Stomach smooth muscle (tissue), 2 donors: ENCODE measurements around the gene RALGAPA2.

ENCODE experiments used
- H3K27ac ChIP-seq: one replicate; pipeline ENCODE4 v1.7.0; 2013; ENCODE audit warnings: mild to moderate bottlenecking, low read length, inconsistent platforms
- H3K27me3 ChIP-seq, 2 donors: one replicate each; pipeline ENCODE4 v1.7.0; 2013; ENCODE audit warnings: low read length in 2 of 2; ENCODE audit not compliant: insufficient read depth in 2 of 2, control insufficient read depth in 1 of 2
- H3K36me3 ChIP-seq, 2 donors: one replicate each; pipeline ENCODE4 v1.7.0; 2013; ENCODE audit warnings: low read length in 2 of 2; ENCODE audit not compliant: control insufficient read depth in 2 of 2, insufficient read depth in 2 of 2
- H3K4me1 ChIP-seq: one replicate; pipeline ENCODE4 v1.7.0; 2013; ENCODE audit warnings: low read length; ENCODE audit not compliant: control insufficient read depth, insufficient read depth
- H3K4me3 ChIP-seq, 2 donors: one replicate each; pipeline ENCODE4 v1.7.0; 2013; ENCODE audit warnings: low read length in 2 of 2
- H3K9ac ChIP-seq, 2 donors: one replicate each; pipeline ENCODE4 v1.7.0; 2013; ENCODE audit warnings: low read length in 2 of 2, mild to moderate bottlenecking in 1 of 2
- H3K9me3 ChIP-seq, 2 donors: one replicate each; pipeline ENCODE4 v1.7.0; 2013; ENCODE audit warnings: low read length in 2 of 2; ENCODE audit not compliant: control insufficient read depth in 2 of 2
- donor health status: healthy.
- donor health status: Pancreatic carcinoma.

The RALGAPA2 gene

GRCh38 chr20:20683481-20684321 lies 28.7 kb downstream of the RALGAPA2 start:
- no peaks in the 10 kb centered on the region for H3K27me3 ChIP-seq
- no peak overlapping the region for H3K9ac ChIP-seq
- H3K9me3 ChIP-seq: no peaks in the 10 kb centered on the region
- no peak overlapping the region for H3K27ac ChIP-seq
- no peak overlapping the region for H3K4me3 ChIP-seq
- H3K36me3 ChIP-seq: peaks cover 2% of the 10 kb centered on the region in 2 donors
- H3K4me1 ChIP-seq: no peaks in the 10 kb centered on the region

DNA sequence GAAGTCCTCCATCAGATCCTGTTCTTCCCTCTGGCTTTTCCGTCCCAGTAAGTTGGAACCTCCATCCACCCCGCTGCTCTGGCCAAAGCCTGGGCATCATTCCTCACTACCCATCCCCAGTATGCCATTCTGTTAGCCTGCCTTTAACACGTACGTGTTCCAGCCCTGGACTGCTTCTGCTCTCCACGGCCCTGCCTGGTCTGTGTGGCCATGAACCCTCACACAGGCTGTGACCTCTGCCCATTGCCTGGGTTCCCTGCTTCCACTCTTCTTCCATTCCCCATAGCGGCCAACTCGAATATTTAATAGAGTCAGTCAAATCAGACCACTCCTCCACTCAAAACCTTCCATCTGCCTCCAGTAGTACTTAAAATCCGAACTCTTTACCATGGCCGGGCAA lies 29.4 kb downstream of the RALGAPA2 start:
- Histone ChIP-seq H3K9ac (no peak overlapping the region), H3K4me1 (no peaks in the 10 kb centered on the region)

DNA sequence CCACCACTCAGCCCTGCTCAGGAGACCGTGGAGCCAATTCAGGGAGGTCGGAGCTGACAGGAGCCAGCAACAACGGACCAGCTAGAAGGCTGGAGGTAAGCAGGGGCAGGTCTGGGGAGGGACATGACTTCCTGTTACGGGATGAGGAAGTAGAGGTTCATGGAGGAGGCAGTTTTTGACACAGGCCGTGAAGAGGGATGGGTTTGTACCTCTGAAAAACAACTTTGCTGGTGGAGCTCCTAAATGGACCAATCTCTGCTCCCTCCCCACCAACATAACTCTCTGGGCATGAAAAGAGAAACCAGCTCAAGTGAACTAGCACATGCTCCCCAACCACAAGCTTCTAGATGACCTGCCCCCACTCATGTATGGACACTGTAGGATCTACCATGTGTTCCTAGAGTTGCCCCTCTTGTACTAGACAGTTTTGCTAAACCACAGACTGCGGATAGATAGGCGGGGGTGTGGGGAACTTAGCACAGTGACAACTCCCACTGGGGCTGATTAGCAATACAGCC lies 31.4 kb downstream of the RALGAPA2 start:
- Histone ChIP-seq H3K4me1 (no peaks in the 10 kb centered on the region), H3K27me3 (no peaks in the 10 kb centered on the region), H3K9ac (no peak overlapping the region), H3K27ac (no peak overlapping the region), H3K36me3 (peaks cover 2% of the 10 kb centered on the region in 2 donors), H3K4me3 (no peak overlapping the region), H3K9me3 (no peaks in the 10 kb centered on the region)

More for the DNA sequence above, 29.4 kb downstream of the RALGAPA2 start:
- Histone ChIP-seq H3K9me3 (no peaks in the 10 kb centered on the region), H3K36me3 (peaks cover 2% of the 10 kb centered on the region in 2 donors), H3K4me3 (no peak overlapping the region), H3K27me3 (no peaks in the 10 kb centered on the region), H3K27ac (no peak overlapping the region)

- Histone ChIP-seq H3K36me3 (peaks cover 0 to 2% of the 10 kb centered on the region in 2 donors), H3K27ac (no peak overlapping the region), H3K4me3 (no peak overlapping the region), H3K4me1 (no peaks in the 10 kb centered on the region), H3K27me3 (no peaks in the 10 kb centered on the region), H3K9me3 (no peaks in the 10 kb centered on the region), H3K9ac (no peak overlapping the region)
Observed at GRCh38 chr20:20679316-20679715, 33.1 kb downstream of the RALGAPA2 start.

- Histone ChIP-seq H3K4me3 (no peak overlapping the region), H3K9me3 (no peaks in the 10 kb centered on the region), H3K9ac (no peak overlapping the region), H3K36me3 (peaks cover 0 to 2% of the 10 kb centered on the region in 2 donors), H3K27me3 (no peaks in the 10 kb centered on the region), H3K4me1 (no peaks in the 10 kb centered on the region), H3K27ac (no peak overlapping the region)
Observed at GRCh38 chr20:20677186-20677585, 35.3 kb downstream of the RALGAPA2 start.

DNA sequence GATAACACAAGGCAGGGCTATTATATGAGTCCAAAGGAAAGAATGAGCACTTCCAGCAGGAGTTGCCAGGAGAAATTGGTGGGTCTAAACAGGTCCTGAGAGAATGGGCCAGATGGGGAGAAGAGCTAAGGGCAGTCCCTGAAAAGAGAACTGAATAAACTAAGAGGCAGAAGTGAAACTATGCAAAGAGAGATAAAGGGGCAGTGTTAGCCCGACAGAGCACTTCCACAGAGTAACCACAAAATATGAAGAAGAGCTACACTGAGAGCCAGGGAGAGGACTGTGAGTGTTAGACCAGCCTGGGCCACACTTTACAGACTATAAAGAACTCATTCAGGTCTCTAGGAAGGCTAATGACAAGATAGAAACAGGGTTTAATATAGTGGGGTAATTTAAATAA lies 43.8 kb downstream of the RALGAPA2 start:
- Histone ChIP-seq H3K9me3 (no peaks in the 10 kb centered on the region), H3K4me3 (no peak overlapping the region), H3K36me3 (no peaks in the 10 kb centered on the region), H3K4me1 (no peaks in the 10 kb centered on the region), H3K27ac (no peak overlapping the region), H3K27me3 (no peaks in the 10 kb centered on the region), H3K9ac (no peak overlapping the region)

DNA sequence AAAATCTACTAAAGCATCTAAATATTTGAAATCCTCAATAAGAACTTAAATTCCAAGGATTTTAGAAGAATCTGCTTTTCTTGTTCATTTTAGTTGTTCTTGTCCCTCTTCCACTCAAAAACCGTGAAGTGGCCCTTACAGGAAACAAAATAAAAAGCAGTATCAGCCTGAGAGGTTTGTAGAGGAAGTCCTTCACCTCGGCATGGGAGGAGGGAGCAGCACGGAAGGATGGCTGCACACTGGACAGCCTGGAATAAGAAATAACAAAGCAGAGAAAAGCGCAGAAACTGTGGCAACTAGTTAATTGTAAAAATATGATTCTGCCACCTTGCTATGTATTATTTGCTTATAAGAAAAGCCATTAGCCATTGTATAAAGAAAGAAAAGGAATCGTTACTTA lies 46.1 kb downstream of the RALGAPA2 start:
- no peaks in the 10 kb centered on the region for H3K27me3 ChIP-seq
- no peaks in the 10 kb centered on the region for H3K9me3 ChIP-seq
- H3K4me1 ChIP-seq: no peaks in the 10 kb centered on the region
- no peak overlapping the region for H3K4me3 ChIP-seq
- H3K36me3 ChIP-seq: no peaks in the 10 kb centered on the region
- no peak overlapping the region for H3K27ac ChIP-seq
- H3K9ac ChIP-seq: no peak overlapping the region

GRCh38 chr20:20665606-20666332 lies 46.7 kb downstream of the RALGAPA2 start:
- Histone ChIP-seq H3K27ac (no peak overlapping the region), H3K27me3 (no peaks in the 10 kb centered on the region), H3K9ac (no peak overlapping the region), H3K4me1 (no peaks in the 10 kb centered on the region), H3K4me3 (no peak overlapping the region), H3K36me3 (no peaks in the 10 kb centered on the region), H3K9me3 (no peaks in the 10 kb centered on the region)

GRCh38 chr20:20664795-20665589 lies 47.5 kb downstream of the RALGAPA2 start:
- H3K4me3 ChIP-seq: no peak overlapping the region
- no peaks in the 10 kb centered on the region for H3K36me3 ChIP-seq
- H3K9ac ChIP-seq: no peak overlapping the region
- no peaks in the 10 kb centered on the region for H3K27me3 ChIP-seq
- no peaks in the 10 kb centered on the region for H3K4me1 ChIP-seq
- no peak overlapping the region for H3K27ac ChIP-seq
- H3K9me3 ChIP-seq: no peaks in the 10 kb centered on the region

GRCh38 chr20:20663841-20664240 lies 48.6 kb downstream of the RALGAPA2 start:
- H3K36me3 ChIP-seq: no peaks in the 10 kb centered on the region
- H3K4me3 ChIP-seq: no peak overlapping the region
- H3K9me3 ChIP-seq: no peaks in the 10 kb centered on the region
- no peak overlapping the region for H3K9ac ChIP-seq
- H3K4me1 ChIP-seq: no peaks in the 10 kb centered on the region
- no peaks in the 10 kb centered on the region for H3K27me3 ChIP-seq
- H3K27ac ChIP-seq: no peak overlapping the region
